ENCODE data around the gene HTR2B.
"Not testable (repeated sequence)": the region's sequence is repeated elsewhere in the genome, so short reads cannot be mapped to it uniquely, and the experiment has no call there.

HTR2B gene

DNA sequence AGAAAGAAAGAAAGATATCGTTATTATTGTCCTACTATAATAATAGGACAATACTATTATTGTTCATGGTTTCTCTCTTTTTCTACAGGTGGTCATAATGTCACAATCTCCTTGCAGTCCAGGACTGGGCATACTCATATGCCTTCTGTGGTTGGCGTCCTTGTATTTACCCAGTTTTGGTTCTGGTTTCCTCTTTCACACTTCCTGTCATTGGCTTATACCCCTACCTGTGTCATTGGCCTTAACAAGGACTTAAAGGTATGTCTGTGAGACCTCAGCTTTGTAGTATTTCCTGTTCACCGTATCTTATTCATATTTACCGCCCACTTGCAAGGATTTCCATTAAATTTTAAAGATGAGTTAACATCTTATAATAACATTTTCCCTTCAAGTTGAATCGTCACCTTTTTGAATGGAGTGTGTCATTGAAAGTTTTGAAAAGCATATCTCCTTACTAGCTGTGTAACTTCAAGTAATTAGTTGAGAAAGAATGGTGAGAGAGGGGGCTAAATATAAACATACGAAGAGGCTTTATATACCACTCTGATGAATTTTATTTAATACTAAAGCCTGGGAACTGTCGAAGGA, 36.5 kb upstream of the HTR2B start:
- peaks cover 53% of the 10 kb centered on the region for H3K36me3 ChIP-seq (ENCODE audit: control insufficient read depth, insufficient read depth, low read length, severe bottlenecking)
- H3K4me1 ChIP-seq (ENCODE audit: control insufficient read depth, insufficient read depth, low read length): peaks cover 49% of the 10 kb centered on the region
- peak overlapping the region; percentile 30 for H3K4me3 ChIP-seq (ENCODE audit: low read length)
- peak; percentile 25 for DNase-seq (ENCODE audit: low read depth)
- H3K9ac ChIP-seq (ENCODE audit: low read length): peak overlapping the region; percentile 80
- no peaks in the 10 kb centered on the region for H3K9me3 ChIP-seq (ENCODE audit: control insufficient read depth, low read length)
- H3K27me3 ChIP-seq (replicated peaks; ENCODE audit: control insufficient read depth, insufficient read depth, low read length): no peaks in the 10 kb centered on the region

DNA sequence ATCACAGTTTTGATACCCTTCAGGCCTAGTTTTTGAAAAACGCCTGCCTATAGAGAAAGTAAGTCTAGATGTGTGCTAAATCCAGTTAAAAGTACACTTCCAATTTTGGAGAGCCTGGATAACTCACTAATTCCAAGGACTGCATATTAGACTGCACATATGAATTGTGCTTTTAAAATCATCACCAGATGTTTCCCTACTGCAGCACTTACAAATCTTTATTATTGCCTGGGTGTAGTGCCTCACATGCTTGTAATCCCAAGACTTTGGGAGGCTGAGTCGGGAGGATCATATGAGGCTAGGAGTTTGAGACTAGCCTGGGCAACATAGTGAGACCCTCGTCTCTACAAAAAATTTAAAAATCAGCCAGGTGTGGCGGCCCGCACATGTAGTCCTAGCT, 35.9 kb upstream of the HTR2B start:
- Histone ChIP-seq H3K4me1 (ENCODE audit: control insufficient read depth, insufficient read depth, low read length) (peaks cover 49% of the 10 kb centered on the region), H3K27me3 (replicated peaks; ENCODE audit: control insufficient read depth, insufficient read depth, low read length) (no peaks in the 10 kb centered on the region), H3K9me3 (ENCODE audit: control insufficient read depth, low read length) (no peaks in the 10 kb centered on the region), H3K36me3 (ENCODE audit: control insufficient read depth, insufficient read depth, low read length, severe bottlenecking) (peaks cover 53% of the 10 kb centered on the region), H3K4me3 (ENCODE audit: low read length) (no peak overlapping the region), H3K9ac (ENCODE audit: low read length) (peak overlapping the region; percentile 80)
- DNase-seq (ENCODE audit: low read depth): peak; percentile 36

GRCh38 chr2:231159306-231159705, 34.5 kb upstream of the HTR2B start:
- DNase-seq (ENCODE audit: low read depth): peak; percentile 30
- peak overlapping the region; percentile 1 for H3K9ac ChIP-seq (ENCODE audit: low read length)
- no peaks in the 10 kb centered on the region for H3K27me3 ChIP-seq (replicated peaks; ENCODE audit: control insufficient read depth, insufficient read depth, low read length)
- no peaks in the 10 kb centered on the region for H3K9me3 ChIP-seq (ENCODE audit: control insufficient read depth, low read length)
- no peak overlapping the region for H3K4me3 ChIP-seq (ENCODE audit: low read length)
- H3K36me3 ChIP-seq (ENCODE audit: control insufficient read depth, insufficient read depth, low read length, severe bottlenecking): peaks cover 51% of the 10 kb centered on the region
- peaks cover 49% of the 10 kb centered on the region for H3K4me1 ChIP-seq (ENCODE audit: control insufficient read depth, insufficient read depth, low read length)

GRCh38 chr2:231152800-231153557, 28.1 kb upstream of the HTR2B start:
- Histone ChIP-seq H3K27me3 (replicated peaks; ENCODE audit: control insufficient read depth, insufficient read depth, low read length) (no peaks in the 10 kb centered on the region), H3K9ac (ENCODE audit: low read length) (no peak overlapping the region)

GRCh38 chr2:231146665-231147064, 21.8 kb upstream of the HTR2B start:
- no peaks in the 10 kb centered on the region for H3K9me3 ChIP-seq (ENCODE audit: control insufficient read depth, low read length)
- H3K9ac ChIP-seq (ENCODE audit: low read length): no peak overlapping the region
- peaks cover 16% of the 10 kb centered on the region for H3K4me1 ChIP-seq (ENCODE audit: control insufficient read depth, insufficient read depth, low read length)
- peak; percentile 46 for DNase-seq (ENCODE audit: low read depth)
- H3K36me3 ChIP-seq (ENCODE audit: control insufficient read depth, insufficient read depth, low read length, severe bottlenecking): peaks cover 47% of the 10 kb centered on the region
- no peak overlapping the region for H3K4me3 ChIP-seq (ENCODE audit: low read length)
- no peaks in the 10 kb centered on the region for H3K27me3 ChIP-seq (replicated peaks; ENCODE audit: control insufficient read depth, insufficient read depth, low read length)

More at GRCh38 chr2:231152800-231153557, 28.1 kb upstream of the HTR2B start:
- peaks cover 67% of the 10 kb centered on the region for H3K36me3 ChIP-seq (ENCODE audit: control insufficient read depth, insufficient read depth, low read length, severe bottlenecking)
- peaks cover 14% of the 10 kb centered on the region for H3K4me1 ChIP-seq (ENCODE audit: control insufficient read depth, insufficient read depth, low read length)
- no peak overlapping the region for H3K4me3 ChIP-seq (ENCODE audit: low read length)
- DNase-seq (ENCODE audit: low read depth): peak; percentile 74
- H3K9me3 ChIP-seq (ENCODE audit: control insufficient read depth, low read length): no peaks in the 10 kb centered on the region

GRCh38 chr2:231144896-231145295, 20.1 kb upstream of the HTR2B start:
- no peaks in the 10 kb centered on the region for H3K27me3 ChIP-seq (replicated peaks; ENCODE audit: control insufficient read depth, insufficient read depth, low read length)
- H3K36me3 ChIP-seq (ENCODE audit: control insufficient read depth, insufficient read depth, low read length, severe bottlenecking): peaks cover 44% of the 10 kb centered on the region
- no peak overlapping the region for H3K9ac ChIP-seq (ENCODE audit: low read length)
- no peak overlapping the region for H3K4me3 ChIP-seq (ENCODE audit: low read length)
- H3K9me3 ChIP-seq (ENCODE audit: control insufficient read depth, low read length): no peaks in the 10 kb centered on the region
- peaks cover 16% of the 10 kb centered on the region for H3K4me1 ChIP-seq (ENCODE audit: control insufficient read depth, insufficient read depth, low read length)
- DNase-seq (ENCODE audit: low read depth): no peak

- H3K9me3 ChIP-seq (ENCODE audit: control insufficient read depth, low read length); H3K4me3 ChIP-seq (ENCODE audit: low read length); H3K4me1 ChIP-seq (ENCODE audit: control insufficient read depth, insufficient read depth, low read length); H3K9ac ChIP-seq (ENCODE audit: low read length); H3K27me3 ChIP-seq (replicated peaks; ENCODE audit: control insufficient read depth, insufficient read depth, low read length); DNase-seq (ENCODE audit: low read depth): not testable (repeated sequence)
- H3K36me3 ChIP-seq (ENCODE audit: control insufficient read depth, insufficient read depth, low read length, severe bottlenecking): peaks cover 21% of the 10 kb centered on the region
Measured at GRCh38 chr2:231140808-231141207, 16.0 kb upstream of the HTR2B start.

- Histone ChIP-seq H3K4me1 (ENCODE audit: control insufficient read depth, insufficient read depth, low read length) (peaks cover 14% of the 10 kb centered on the region), H3K36me3 (ENCODE audit: control insufficient read depth, insufficient read depth, low read length, severe bottlenecking) (peaks cover 16% of the 10 kb centered on the region), H3K9ac (ENCODE audit: low read length) (no peak overlapping the region), H3K4me3 (ENCODE audit: low read length) (no peak overlapping the region), H3K9me3 (ENCODE audit: control insufficient read depth, low read length) (no peaks in the 10 kb centered on the region), H3K27me3 (replicated peaks; ENCODE audit: control insufficient read depth, insufficient read depth, low read length) (no peaks in the 10 kb centered on the region)
- no peak for DNase-seq (ENCODE audit: low read depth)
Measured at GRCh38 chr2:231139796-231140195, 15.0 kb upstream of the HTR2B start.

DNA sequence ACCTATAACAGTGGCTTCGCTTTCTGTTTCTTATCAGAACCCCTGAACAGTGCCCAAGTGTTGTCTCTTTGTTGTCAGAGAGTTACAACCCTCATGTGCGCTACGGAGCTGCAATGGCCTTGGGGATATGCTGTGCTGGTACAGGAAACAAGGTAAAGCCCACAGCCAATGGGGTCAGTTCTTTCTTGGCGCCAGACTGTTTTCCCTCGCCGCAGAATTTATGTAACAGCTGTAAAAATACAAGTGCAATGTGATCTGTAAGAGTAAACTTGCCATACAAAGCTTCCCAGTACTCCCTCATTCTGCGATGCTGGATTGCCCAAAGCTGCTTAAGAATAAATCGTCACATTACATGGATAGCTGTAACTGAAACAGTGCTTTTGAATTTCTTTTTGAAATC, 13.9 kb upstream of the HTR2B start:
- DNase-seq (ENCODE audit: low read depth): no peak
- peaks cover 12% of the 10 kb centered on the region for H3K36me3 ChIP-seq (ENCODE audit: control insufficient read depth, insufficient read depth, low read length, severe bottlenecking)
- H3K9me3 ChIP-seq (ENCODE audit: control insufficient read depth, low read length): no peaks in the 10 kb centered on the region
- no peak overlapping the region for H3K9ac ChIP-seq (ENCODE audit: low read length)
- H3K4me1 ChIP-seq (ENCODE audit: control insufficient read depth, insufficient read depth, low read length): peaks cover 25% of the 10 kb centered on the region
- no peak overlapping the region for H3K4me3 ChIP-seq (ENCODE audit: low read length)
- no peaks in the 10 kb centered on the region for H3K27me3 ChIP-seq (replicated peaks; ENCODE audit: control insufficient read depth, insufficient read depth, low read length)

DNA sequence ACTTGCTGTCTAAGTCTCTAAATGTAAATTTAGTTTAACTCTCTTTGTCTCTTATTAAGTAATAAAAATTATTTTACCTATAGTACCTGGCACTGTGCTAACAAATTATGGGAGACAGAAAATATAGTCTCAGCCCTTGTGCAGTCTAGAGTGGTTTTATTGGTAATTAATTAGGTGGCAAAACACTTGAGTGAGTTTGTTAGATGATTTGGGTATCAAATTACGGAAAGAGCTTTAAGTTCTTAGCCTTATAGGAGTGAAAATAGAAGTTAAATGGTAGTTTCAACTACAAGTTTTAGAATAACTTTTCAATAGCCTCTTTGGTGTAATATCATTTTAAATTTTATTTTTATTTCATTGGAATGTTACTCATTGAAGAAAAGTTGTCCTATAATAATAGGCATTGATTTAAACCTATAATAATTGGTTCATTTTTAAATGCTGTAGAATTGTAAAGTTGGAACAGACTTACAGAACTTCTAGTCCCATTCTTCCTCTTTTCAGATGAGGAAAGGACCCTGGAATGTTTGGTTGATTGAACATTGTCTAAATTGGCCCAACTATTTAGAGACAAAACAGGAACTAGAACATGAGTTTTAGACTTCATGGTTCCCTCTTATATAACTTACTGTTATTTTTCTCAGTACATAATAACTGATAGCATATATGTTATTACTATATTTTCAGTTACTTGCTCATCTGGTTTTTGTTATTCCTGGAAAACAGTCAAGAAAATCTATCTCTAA, 10.2 kb upstream of the HTR2B start:
- Histone ChIP-seq H3K36me3 (ENCODE audit: control insufficient read depth, insufficient read depth, low read length, severe bottlenecking) (peaks cover 12% of the 10 kb centered on the region), H3K4me1 (ENCODE audit: control insufficient read depth, insufficient read depth, low read length) (peaks cover 54% of the 10 kb centered on the region), H3K27me3 (replicated peaks; ENCODE audit: control insufficient read depth, insufficient read depth, low read length) (no peaks in the 10 kb centered on the region), H3K4me3 (ENCODE audit: low read length) (no peak overlapping the region), H3K9me3 (ENCODE audit: control insufficient read depth, low read length) (no peaks in the 10 kb centered on the region), H3K9ac (ENCODE audit: low read length) (no peak overlapping the region)
- no peak for DNase-seq (ENCODE audit: low read depth)

DNA sequence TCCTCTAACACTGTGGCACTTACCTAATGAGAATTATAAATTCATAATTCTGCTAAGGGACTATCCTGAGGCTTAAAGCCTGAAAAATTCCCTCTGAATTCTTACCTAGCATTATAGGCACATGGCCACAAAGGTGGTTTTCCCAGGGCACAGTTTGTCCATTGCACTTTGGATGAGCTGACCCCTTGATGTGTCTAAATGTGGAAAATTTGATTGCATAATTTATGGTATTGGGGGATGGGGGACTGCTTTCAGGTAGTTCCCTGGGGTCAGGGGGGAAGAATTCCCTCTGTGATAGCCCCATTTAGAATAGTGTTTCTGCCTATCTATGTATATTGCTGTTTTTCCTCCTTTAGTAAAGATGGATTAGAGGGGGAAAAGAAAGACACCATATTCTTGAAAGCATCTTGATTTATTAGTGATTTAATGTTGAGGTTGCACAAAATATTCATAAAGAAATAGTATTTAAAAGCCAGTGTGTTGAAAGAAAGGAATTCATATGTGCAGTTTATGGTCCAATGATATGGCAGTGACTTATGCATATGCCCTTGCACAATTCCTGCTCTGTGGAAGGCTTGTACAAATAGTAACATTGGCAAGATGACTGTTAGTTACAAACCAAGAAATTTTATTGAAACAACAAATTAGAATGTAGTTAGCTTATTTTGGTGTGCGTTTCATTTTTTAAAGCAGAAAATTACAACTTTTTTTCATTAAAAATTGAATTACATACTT, 8.7 kb upstream of the HTR2B start:
- H3K27me3 ChIP-seq (replicated peaks; ENCODE audit: control insufficient read depth, insufficient read depth, low read length): no peaks in the 10 kb centered on the region
- peak; percentile 60 for DNase-seq (ENCODE audit: low read depth)
- H3K9me3 ChIP-seq (ENCODE audit: control insufficient read depth, low read length): no peaks in the 10 kb centered on the region
- no peak overlapping the region for H3K4me3 ChIP-seq (ENCODE audit: low read length)
- peak overlapping the region; percentile 49 for H3K9ac ChIP-seq (ENCODE audit: low read length)
- H3K36me3 ChIP-seq (ENCODE audit: control insufficient read depth, insufficient read depth, low read length, severe bottlenecking): peaks cover 6% of the 10 kb centered on the region
- H3K4me1 ChIP-seq (ENCODE audit: control insufficient read depth, insufficient read depth, low read length): peaks cover 57% of the 10 kb centered on the region

All from adipocyte (in vitro differentiated cells).